ENCODE measurements around the gene TMEM52B.
A peak's percentile ranks its signal among the peaks of the same experiment; 100 is the strongest.
"Not testable (repeated sequence)": the region's sequence is repeated elsewhere in the genome, so short reads cannot be mapped to it uniquely, and the experiment has no call there.

Gene TMEM52B

GRCh38 chr12:10211940-10212738 lies 33.3 kb downstream of the TMEM52B start:
- peak; percentile 96 for DNase-seq (ENCODE audit: low spot score)

GRCh38 chr12:10212739-10213131 lies 33.9 kb downstream of the TMEM52B start, which contains the start of gene GABARAPL1:
GABARAPL1 (plus strand) TSS chr12:10212877; CDS start chr12:10213130, 253 bp downstream.
- no peak for DNase-seq (ENCODE audit: low spot score)

GRCh38 chr12:10213168-10214135 lies 34.6 kb downstream of the TMEM52B start:
- peak; percentile 74 for DNase-seq (ENCODE audit: low spot score)

- DNase-seq (ENCODE audit: low spot score) = peak; percentile 46
Measured at GRCh38 chr12:10214136-10214894, 35.5 kb downstream of the TMEM52B start.

GRCh38 chr12:10214895-10215267 lies 36.0 kb downstream of the TMEM52B start:
- DNase-seq (ENCODE audit: low spot score) = no peak

GRCh38 chr12:10215436-10215835 lies 36.6 kb downstream of the TMEM52B start:
- no peak for DNase-seq (ENCODE audit: low spot score)

- not testable (repeated sequence) for DNase-seq (ENCODE audit: low spot score)
Measured at GRCh38 chr12:10215946-10216345, 37.1 kb downstream of the TMEM52B start.

GRCh38 chr12:10218021-10218420 lies 39.2 kb downstream of the TMEM52B start:
- no peak for DNase-seq (ENCODE audit: low spot score)

- DNase-seq (ENCODE audit: low spot score) = peak; percentile 75
Measured at GRCh38 chr12:10220398-10221077, 41.7 kb downstream of the TMEM52B start.

GRCh38 chr12:10221846-10222245 lies 43.0 kb downstream of the TMEM52B start:
- no peak for DNase-seq (ENCODE audit: low spot score)

- no peak for DNase-seq (ENCODE audit: low spot score)
Measured at GRCh38 chr12:10223208-10223607, 44.4 kb downstream of the TMEM52B start.

- DNase-seq (ENCODE audit: low spot score) = not testable (repeated sequence)
Measured at GRCh38 chr12:10225426-10225825, 46.6 kb downstream of the TMEM52B start.

- DNase-seq (ENCODE audit: low spot score) = no peak
Measured at GRCh38 chr12:10226086-10226485, 47.3 kb downstream of the TMEM52B start.

- DNase-seq (ENCODE audit: low spot score) = no peak
Measured at GRCh38 chr12:10226731-10227130, 47.9 kb downstream of the TMEM52B start.

- no peak for DNase-seq (ENCODE audit: low spot score)
Measured at GRCh38 chr12:10227648-10228047, 48.8 kb downstream of the TMEM52B start.

GRCh38 chr12:10234562-10234961 lies 55.7 kb downstream of the TMEM52B start:
- no peak for DNase-seq (ENCODE audit: low spot score)

GRCh38 chr12:10235761-10236631 lies 57.2 kb downstream of the TMEM52B start:
- peak; percentile 45 for DNase-seq (ENCODE audit: low spot score)

GRCh38 chr12:10236720-10237119 lies 57.9 kb downstream of the TMEM52B start:
- no peak for DNase-seq (ENCODE audit: low spot score)

- no peak for DNase-seq (ENCODE audit: low spot score)
Measured at GRCh38 chr12:10238526-10238925, 59.7 kb downstream of the TMEM52B start.

- DNase-seq (ENCODE audit: low spot score) = no peak
Measured at GRCh38 chr12:10241290-10241689, 62.5 kb downstream of the TMEM52B start.
